WERI-Rb-1 (cell line): ENCODE data around the gene MAVS.

Source experiments
- DNase-seq: peaks from one replicate; pipeline ENCODE4 v3.0.0-alpha.2; 2020
- H3K27ac ChIP-seq: fragments of 250-450 bp; sonication (Bioruptor Pico); 2 replicates; pipeline ENCODE4 v1.5.1; 2020; ENCODE audit warnings: mild to moderate bottlenecking, moderate library complexity
- H3K27me3 ChIP-seq: fragments of 250-450 bp; sonication (Bioruptor Pico); 2 replicates; pipeline ENCODE4 v1.5.1; 2021; ENCODE audit warnings: mild to moderate bottlenecking, low read depth, moderate library complexity; ENCODE audit not compliant: insufficient read depth, severe bottlenecking
- H3K36me3 ChIP-seq: fragments of 250-450 bp; sonication (Bioruptor Pico); 2 replicates; pipeline ENCODE4 v1.5.1; 2020; ENCODE audit warnings: mild to moderate bottlenecking, moderate library complexity
- H3K4me3 ChIP-seq: 2 replicates; pipeline ENCODE4 v1.5.1; 2011; ENCODE audit warnings: low read depth, mild to moderate bottlenecking, control low read depth, low read length
- H3K9me3 ChIP-seq: fragments of 250-450 bp; sonication (Bioruptor Pico); 2 replicates; pipeline ENCODE4 v1.5.1; 2021; ENCODE audit warnings: mild to moderate bottlenecking, moderate library complexity; ENCODE audit not compliant: severe bottlenecking
- CTCF ChIP-seq: IDR thresholded peaks from 2 replicates; pipeline ENCODE4 v1.5.1; 2011; ENCODE audit warnings: low read depth, mild to moderate bottlenecking, control low read depth, inconsistent platforms, low read length

Gene MAVS

GRCh38 chr20:3866464-3866863 is 19.8 kb downstream of the MAVS start:
- peak overlapping the region; percentile 8; the same call in 1 of the 2 replicates for H3K27ac ChIP-seq
- H3K27me3 ChIP-seq: no peaks in the 10 kb centered on the region
- H3K4me3 ChIP-seq: no peak overlapping the region
- H3K36me3 ChIP-seq: peaks cover 52% of the 10 kb centered on the region
- DNase-seq: no peak
- no peaks in the 10 kb centered on the region for H3K9me3 ChIP-seq
- no peak for TF ChIP-seq CTCF

- Histone ChIP-seq H3K36me3 (peaks cover 40% of the 10 kb centered on the region), H3K27ac (no peak overlapping the region)
- TF ChIP-seq CTCF: no peak
Measured at GRCh38 chr20:3867802-3868201, 21.2 kb downstream of the MAVS start.

GRCh38 chr20:3869839-3870634 is 23.4 kb downstream of the MAVS start:
- no peak for TF ChIP-seq CTCF
- Histone ChIP-seq H3K27ac (no peak overlapping the region), H3K4me3 (no peak overlapping the region), H3K27me3 (no peaks in the 10 kb centered on the region), H3K9me3 (peaks cover 2% of the 10 kb centered on the region), H3K36me3 (peaks cover 32% of the 10 kb centered on the region)
- DNase-seq: no peak

More at GRCh38 chr20:3867802-3868201, 21.2 kb downstream of the MAVS start:
- H3K9me3 ChIP-seq: peaks cover 2% of the 10 kb centered on the region
- no peak for DNase-seq
- H3K27me3 ChIP-seq: no peaks in the 10 kb centered on the region
- H3K4me3 ChIP-seq: no peak overlapping the region

- peaks cover 21% of the 10 kb centered on the region for H3K36me3 ChIP-seq
- DNase-seq: peak; percentile 57
Measured at GRCh38 chr20:3871550-3872265, 25.1 kb downstream of the MAVS start.

GRCh38 chr20:3873507-3873906 is 26.9 kb downstream of the MAVS start:
- no peak for DNase-seq
- Histone ChIP-seq H3K36me3 (peaks cover 22% of the 10 kb centered on the region), H3K27ac (no peak overlapping the region), H3K4me3 (no peak overlapping the region), H3K27me3 (no peaks in the 10 kb centered on the region), H3K9me3 (peaks cover 2% of the 10 kb centered on the region)
- TF ChIP-seq CTCF: no peak

More at GRCh38 chr20:3871550-3872265, 25.1 kb downstream of the MAVS start:
- H3K4me3 ChIP-seq: no peak overlapping the region
- no peaks in the 10 kb centered on the region for H3K27me3 ChIP-seq
- peaks cover 2% of the 10 kb centered on the region for H3K9me3 ChIP-seq
- peak overlapping the region; percentile 13 for H3K27ac ChIP-seq
- TF ChIP-seq CTCF: no peak
